COLO829 (cell line): ENCODE results near the gene CAMTA2.

Source experiments
- DNase-seq: peaks from one replicate; pipeline ENCODE4 v3.0.0; 2012; ENCODE audit warnings: low spot score

The CAMTA2 gene

DNA sequence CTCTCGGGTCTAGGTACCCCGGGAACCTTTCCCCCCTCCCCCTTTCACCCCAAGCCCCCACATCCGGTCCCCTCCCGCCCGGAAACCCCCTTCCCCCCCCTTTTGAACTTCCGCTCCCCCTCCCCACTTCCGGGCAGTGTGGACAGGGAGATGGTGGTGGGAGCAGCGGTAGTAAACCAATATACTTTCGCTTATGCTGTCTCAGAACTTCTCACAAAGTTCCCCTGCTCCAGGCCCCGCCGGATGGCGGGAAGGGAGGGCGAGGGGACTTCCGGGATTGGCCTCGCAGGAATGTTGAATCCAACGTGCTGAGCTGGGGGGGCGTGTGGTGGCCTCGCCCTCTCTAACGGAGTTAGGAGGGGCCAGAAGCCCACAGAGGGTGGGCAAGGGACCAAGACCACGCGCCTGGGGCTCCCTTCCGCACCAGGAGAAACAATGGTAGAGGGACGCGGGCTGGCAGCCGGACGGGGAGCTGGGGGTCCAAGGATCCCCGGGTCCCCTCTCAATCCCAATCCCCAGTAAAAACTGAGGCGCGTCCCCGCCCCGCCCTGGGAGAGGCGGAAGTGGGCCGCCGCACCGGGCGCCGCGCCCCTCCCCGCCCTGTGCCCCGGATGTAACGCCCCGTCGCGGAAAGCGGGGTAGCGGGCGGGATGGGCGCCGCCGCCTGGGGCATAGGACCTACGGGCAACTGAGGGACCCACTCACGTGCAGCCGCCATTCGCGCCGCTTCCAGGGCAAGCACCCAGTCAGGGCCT lies 39.9 kb downstream of the CAMTA2 start:
- DNase-seq = no peak

DNA sequence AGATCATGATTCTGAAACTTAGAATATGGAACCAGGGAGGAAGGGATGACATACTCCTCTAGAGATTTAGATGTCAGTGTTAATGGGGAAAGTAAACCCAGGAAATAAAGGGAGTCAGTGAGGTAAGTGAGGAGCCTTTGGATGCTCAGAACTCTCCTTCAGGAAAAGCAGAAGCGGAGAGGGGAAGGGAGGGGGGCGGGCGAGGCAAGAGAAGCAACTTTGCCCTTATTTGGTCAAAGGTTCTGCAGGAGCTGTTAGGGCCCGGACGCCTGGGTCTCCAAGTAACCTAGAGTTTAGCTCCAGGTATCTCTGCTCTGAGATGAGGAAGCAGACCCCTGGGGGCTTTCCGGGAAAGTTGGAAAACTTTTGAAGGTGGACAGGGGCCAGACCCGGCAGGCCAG lies 40.5 kb downstream of the CAMTA2 start:
- no peak for DNase-seq

DNA sequence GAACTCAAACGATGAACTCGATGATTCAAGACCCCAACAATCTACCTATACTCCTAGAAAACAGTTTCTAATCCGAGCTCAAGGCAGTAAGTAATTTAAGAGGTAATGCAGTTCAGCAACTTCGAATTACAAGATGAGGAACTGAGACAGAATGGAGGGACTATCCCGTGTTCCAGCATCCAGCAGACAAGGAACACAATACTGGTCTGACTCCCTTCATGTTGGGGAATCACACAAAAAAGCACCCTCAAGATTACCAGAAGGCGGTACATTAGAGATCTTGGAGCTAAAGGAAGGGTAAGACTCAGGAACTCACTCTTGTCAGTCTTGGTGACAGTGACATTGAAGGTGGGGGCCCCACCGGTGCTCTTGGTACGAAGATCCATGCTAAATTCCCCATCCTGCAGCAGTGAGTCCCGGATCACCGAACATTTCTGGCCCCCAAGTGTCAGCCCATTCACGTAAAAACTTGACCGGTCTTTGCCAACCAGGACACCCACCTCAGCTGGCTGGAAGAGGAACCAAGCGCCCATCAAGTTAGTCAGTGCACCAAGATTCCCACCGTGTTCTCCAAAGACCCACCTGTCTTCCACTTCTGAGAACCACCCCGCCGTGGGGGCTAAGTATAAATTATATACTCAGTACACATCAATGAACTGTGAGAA lies 41.0 kb downstream of the CAMTA2 start:
- no peak for DNase-seq

DNA sequence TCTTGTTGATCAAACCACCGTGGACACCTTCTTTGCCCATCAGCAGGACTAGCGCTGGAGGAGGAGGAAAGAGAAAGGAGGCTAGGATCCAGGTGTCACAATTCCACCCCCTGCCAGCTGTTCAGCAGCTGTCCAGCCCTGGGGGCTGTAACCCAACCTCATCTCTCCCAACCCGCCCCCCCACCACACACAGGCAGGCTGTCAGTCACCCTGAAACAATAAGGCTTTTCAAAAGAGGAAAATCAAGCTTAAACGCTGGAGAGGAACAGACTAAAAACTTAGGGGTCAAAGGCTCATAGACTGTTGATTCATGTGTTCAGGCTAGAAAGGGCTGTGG lies 41.6 kb downstream of the CAMTA2 start:
- DNase-seq = no peak

DNA sequence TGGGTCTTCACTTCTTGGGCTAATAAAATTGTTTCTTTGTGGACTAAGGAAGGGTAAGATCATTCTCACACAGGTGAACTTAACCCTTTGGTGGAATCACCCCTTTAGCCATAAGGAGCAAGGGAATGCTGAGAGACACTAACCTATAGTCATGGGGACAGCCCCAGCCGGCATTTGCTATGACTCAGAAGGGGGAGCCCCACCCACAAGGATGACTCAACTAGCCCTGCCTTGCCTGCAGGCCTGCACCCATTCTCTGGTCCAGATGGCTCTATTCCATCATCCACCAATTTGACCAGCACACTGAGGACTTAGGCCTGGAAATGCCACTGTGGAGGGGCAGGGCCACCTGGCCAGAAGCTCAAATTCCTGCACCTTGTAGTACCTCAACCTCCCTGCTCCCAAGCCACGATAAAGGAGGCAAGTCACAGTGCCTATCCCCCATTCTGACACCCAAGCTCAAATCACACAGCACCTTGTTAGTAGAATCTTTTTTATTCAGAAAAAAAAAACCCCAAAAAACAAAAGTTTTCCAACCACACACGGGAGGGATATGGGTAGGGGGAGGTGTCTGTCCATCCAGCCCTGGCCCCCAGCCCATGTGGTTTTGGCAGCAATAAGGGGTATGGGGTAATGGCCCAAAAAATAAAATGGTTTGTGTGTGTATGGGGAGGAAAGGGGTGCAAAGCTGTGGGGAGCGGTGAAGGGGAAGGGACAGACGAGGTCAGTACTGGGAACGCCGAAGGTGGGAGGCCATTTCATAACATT lies 42.1 kb downstream of the CAMTA2 start:
- DNase-seq = peak; percentile 90

DNA sequence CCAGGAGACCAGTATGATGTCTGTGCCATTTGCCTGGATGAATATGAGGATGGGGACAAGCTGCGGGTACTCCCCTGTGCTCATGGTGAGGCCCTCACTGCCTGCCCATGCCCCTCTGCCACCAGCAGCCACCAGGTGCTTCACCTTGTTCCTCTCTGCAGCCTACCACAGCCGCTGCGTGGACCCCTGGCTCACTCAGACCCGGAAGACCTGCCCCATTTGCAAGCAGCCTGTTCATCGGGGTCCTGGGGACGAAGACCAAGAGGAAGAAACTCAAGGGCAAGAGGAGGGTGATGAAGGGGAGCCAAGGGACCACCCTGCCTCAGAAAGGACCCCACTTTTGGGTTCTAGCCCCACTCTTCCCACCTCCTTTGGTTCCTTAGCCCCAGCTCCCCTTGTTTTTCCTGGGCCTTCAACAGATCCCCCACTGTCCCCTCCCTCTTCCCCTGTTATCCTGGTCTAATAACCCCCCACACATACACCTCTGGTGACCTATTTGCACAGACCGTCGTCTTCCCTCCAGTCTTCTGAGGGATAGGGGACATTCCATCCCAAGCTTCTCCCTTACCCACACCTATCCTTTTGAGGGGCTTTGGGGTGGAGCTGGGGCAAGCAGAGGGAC lies 42.8 kb downstream of the CAMTA2 start:
- DNase-seq = no peak

DNA sequence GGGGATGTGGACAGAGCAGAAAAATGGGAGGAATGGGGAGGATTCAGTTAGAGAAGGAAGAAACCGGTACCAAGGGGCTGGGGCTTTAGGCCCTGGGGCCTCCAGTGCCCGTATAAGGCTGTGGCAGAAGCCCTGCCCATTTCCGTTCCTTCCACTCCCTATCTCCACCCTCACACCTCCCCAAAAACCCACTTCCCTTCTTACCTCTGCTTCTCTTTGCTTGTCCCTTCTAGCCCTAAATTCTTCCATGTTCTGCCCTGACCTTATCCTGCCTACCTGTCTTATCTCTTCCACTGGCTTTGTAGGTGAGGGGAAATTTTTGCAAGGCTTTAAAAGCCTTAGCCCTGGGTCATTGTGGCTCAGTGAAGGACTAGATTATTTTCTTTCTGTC lies 43.3 kb downstream of the CAMTA2 start:
- no peak for DNase-seq

DNA sequence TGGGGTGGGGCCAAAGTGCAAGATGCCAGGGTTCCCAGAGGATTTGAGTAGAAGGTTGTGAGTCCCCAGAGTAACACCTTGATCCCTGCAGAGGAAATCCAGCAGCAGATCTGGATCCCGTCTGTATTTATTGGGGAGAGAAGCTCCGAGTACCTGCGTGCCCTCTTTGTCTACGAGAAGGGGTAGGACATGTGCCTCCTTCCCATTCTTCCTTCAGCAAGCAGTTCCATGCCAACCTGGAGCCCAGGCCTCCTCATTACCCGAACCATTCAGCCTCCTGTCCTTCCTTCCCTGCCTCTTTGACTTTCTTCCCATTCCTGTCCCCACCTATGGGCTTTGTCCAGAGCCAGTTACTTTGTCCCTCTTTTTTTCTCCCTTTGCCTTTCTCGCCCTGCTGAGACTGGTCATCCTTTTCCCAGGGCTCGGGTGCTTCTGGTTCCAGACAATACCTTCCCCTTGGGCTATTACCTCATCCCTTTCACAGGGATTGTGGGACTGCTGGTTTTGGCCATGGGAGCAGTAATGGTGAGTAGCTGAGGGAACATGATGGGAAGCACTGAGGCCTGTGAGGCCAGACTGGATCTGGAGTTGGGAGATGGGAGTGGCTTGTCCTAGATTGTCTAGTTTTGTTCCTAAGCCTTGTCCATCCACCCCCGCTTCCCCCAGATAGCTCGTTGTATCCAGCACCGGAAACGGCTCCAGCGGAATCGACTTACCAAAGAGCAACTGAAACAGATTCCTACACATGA lies 44.5 kb downstream of the CAMTA2 start:
- DNase-seq = no peak

DNA sequence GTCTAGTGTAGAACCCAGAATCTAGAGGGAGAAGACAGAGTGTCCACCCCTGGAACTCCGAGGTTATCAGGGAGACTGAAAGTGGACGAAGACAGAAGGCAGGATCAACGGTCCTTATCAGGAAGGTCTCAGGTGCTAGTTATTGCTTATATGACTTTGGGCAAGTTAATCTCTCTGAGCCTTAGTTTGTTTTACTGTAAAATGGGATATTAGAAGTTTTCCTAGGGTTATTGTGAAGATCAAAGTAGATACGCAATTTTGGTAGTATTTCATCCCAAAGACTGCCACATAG lies 46.2 kb downstream of the CAMTA2 start:
- no peak for DNase-seq

DNA sequence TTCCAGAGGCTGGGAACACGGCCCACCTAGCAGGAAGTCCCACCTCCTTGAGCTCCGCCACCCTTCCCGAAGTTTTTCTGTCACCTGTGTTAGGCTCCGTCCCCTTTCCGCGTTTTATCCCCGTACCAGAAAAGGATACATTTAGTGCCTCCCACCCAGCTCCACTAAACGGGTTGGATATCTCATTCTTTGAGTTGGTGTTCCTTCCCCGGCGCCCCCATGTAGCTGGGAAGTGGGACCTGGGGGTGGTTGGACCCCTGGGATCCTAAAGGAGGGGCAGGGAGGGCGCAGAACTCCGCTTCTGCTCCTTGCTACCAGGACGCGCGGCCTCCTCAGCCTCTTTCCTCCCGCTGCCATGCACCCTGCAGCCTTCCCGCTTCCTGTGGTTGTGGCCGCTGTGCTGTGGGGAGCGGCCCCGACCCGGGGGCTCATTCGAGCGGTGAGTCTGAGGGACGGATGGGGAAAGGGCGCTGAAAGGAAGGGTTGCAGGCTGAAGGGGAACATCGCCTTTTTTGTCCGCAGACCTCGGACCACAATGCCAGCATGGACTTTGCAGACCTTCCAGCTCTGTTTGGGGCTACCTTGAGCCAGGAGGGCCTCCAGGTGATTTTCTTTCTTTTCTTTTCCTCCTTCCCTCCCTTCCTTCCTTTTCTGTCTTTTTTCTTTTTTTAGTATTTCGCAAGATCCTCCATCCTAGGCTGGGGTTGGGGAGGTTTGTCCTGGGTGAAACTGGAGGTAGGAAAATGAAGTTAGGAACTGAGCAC lies 46.7 kb downstream of the CAMTA2 start:
- DNase-seq = peak; percentile 87

DNA sequence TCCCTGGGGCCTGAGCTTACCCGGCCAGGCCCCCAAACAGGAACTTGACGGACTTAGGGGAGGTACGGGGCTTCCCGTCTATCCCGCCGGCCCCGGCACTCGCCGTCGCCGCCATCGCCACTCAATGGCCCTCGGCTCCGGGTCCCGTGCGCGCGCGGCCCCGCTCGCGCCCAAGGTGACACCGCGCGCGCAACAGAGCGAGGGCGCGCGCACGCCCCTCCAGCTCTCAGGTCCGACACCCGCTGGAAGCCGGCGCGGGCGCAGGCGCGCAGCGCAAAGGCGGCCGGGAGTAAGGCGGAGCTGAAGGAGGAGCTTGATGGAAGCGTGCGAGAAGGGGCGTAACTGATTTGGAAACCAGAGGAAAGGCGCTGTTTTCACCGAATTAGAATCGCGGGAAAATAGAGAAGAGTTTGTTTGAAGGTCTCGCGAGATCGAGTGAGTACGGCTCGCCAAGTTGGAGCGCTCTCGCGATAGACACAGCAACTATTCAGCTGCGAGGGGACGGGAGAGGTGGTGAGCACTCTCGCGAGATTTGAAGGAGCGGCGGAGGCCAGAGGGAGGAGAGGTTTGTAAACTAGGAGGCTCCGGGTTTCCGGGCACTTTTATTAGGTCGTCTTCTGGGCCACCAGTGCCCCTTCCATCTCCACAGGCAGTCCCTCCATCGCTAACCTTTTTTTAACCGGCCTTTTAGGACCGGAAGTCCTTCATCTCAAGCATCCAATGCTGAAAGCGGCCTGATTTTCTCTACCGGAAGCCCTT lies 47.5 kb downstream of the CAMTA2 start, which contains the start of the genes RNF167 and SLC25A11:
TSS of gene RNF167 (plus strand) at position 473 of the 759 bp plus-strand sequence. CDS start 642 bp downstream, outside the sequence.
TSS of gene SLC25A11 (minus strand) at position 251 of the 759 bp plus-strand sequence. CDS start at position 115, 136 bp downstream.
- peak; percentile 100 for DNase-seq

DNA sequence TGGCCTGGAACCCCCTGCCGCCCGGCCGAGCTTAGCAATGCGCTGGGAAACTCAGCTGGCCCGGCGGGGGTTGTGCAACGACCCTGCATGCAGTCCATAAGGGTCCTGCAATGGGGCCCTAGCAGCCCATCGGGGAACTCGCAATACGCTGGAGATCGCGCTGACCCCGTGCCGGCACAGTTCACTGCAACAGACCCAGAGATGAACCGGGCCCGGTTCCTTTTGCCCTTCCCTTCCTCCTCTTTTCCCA lies 48.0 kb downstream of the CAMTA2 start:
- no peak for DNase-seq

DNA sequence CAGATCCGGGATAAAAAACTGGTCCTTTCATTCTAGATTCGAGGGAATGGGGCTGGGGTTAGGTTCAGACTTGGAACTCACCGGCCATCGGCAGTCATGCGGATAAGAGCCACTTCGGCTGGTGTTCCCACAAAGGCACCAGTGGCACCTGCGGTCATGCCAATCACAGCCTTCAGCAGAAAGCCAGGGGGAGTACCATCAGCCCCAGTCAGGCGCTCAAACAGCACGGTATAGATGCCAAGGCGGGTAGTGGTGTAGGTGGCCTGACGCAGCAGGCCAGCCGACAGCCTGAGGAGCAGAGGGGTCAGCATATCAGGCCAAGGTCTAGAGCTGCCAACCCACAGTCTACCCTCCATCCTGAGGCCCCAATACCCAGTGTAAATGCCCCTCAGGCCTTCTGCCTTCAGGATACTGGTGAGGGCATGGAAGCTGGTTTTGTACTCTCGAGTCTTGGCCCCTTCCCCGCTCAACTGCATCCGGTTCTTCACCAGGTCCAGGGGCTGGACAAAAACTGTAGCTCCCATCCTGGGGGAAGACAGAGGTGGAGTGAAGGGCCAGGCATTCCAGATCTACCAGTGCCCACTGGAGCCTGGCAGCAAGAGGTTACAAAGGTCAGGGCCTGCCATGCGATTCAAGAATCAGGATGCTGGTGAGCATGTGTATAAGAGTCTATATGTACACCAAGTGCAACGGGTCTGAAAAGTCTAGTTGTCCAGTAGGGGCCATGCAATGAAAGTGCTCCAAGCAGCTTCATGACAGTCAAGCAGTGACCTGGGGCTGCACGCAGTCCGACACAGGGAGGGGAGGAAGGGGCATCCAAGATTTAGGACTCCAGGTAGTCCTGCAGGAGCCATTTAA lies 48.6 kb downstream of the CAMTA2 start:
- DNase-seq = no peak

DNA sequence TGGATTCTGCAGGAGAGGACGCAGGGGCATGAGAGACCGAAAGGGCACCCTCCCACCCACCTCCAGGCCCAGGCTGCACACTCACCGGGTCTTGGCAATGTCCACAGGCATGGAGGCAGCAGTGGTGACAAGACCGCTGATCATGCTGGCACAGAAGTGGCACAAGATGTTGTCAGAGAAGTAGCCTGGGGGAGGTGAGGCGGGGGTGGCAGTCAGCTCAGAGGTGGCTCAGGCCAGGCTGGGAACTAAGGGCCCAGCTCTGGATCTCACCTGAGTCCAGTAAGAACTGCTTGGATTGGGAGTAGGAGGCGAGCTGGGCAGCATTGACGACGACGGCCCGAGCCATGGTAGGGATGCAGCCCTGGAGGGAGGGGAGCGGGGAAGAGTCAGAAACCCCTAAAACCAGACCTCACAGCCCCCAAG lies 49.4 kb downstream of the CAMTA2 start:
- no peak for DNase-seq

DNA sequence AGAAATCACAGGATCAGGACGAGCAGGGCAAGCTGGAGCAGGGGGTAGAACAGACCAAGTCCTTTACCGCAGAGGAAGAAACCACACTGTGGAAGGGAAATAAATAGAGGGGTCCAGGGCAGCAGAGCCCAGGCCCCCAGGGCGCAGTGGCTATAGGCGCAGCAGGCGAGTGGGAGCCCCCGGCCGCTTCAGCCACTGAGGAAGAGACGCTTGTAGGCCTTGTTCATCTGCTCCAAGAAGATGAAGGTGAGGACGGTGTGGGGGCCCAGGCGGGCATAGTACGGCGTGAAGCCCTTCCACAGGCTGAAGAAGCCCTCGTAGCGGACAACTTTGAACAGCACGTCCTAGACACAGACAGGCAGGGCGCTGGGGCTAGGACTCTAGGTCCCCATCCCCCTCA lies 49.9 kb downstream of the CAMTA2 start:
- no peak for DNase-seq

DNA sequence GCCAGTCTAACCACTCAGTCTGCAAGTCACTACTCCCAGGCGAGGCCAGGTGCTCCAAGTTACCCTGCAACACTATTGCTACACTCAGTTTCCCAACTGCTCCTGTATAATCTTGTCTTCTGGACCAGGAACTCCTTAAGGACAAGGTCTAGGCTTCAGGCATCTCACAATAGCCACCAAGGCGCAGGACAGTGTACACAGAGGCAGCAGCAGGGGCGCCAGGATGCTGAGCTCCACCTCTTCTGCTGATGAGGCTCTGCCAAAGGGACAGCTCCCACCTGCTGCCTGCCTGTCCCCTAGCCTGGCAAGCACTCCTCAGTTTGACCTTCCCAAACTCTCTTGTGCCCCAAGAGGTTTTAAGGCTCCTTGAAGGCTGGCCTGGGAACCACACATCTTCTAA lies 51.0 kb downstream of the CAMTA2 start:
- no peak for DNase-seq

DNA sequence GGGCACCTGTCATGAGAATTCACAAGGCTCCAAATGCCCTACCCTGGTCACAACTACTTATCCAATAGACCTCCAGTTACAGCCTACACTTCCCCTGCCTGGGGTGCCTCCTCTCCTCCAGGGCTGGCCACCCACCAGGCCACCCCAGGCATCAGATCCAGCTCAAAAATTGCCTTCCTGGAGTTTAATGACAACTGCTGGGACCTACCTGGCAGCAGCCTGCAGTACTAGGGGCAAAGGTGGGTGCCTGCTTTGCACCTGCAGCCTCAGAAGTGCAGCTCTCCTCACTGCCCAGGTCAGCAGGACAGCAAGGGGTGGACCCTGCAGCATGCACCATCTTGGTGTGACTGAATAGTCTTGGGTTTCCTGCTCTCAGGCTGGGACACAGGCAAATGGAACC lies 51.8 kb downstream of the CAMTA2 start:
- DNase-seq = no peak

DNA sequence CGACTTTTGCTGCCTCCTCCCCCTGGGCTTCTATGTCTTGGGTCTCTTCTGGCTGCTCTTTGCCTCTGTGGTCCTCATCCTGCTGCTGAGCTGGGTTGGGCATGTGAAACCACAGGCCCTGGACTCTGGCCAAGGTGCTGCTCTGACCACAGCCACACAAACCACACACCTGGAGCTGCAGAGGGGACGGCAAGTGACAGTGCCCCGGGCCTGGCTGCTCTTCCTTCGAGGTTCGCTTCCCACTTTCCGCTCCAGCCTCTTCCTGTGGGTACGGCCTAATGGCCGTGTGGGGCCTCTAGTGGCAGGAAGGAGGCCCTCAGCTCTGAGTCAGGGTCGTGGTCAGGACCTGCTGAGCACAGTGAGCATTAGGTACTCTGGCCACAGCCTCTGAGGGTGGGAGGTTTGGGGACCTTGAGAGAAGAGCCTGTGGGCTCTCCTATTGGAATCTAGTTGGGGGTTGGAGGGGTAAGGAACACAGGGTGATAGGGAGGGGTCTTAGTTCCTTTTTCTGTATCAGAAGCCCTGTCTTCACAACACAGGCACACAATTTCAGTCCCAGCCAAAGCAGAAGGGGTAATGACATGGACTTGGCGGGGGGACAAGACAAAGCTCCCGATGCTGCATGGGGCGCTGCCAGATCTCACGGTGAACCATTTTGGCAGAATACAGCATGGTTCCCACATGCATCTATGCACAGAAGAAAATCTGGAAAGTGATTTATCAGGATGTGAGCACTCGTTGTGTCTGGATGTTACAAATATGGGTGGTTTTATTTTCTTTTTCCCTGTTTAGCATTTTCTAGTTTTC lies 53.1 kb downstream of the CAMTA2 start:
- DNase-seq = no peak

DNA sequence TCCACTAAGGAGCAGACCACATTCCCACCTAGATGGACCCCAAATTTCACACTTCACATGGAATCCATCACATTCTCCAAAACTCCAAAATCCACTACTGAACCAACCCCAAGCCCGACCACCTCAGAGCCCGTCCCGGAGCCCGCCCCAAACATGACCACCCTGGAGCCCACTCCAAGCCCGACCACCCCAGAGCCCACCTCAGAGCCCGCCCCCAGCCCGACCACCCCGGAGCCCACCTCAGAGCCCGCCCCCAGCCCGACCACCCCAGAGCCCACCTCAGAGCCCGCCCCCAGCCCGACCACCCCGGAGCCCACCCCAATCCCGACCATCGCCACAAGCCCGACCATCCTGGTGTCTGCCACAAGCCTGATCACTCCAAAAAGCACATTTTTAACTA lies 53.8 kb downstream of the CAMTA2 start:
- no peak for DNase-seq
